ENCODE data around the gene CCDC30. TPM values are rescaled to one million over a fixed set of nuclear protein-coding genes. Genes with fewer than 3 reads are reported as not detected.

CCDC30 gene
- total and polyA plus RNA-seq, 10 of the 15 experiments (the other 5 are each of a cell fraction or from before 2014, with no cell fraction given), result 0.46 to 1.8 (median 1.0) TPM

DNA sequence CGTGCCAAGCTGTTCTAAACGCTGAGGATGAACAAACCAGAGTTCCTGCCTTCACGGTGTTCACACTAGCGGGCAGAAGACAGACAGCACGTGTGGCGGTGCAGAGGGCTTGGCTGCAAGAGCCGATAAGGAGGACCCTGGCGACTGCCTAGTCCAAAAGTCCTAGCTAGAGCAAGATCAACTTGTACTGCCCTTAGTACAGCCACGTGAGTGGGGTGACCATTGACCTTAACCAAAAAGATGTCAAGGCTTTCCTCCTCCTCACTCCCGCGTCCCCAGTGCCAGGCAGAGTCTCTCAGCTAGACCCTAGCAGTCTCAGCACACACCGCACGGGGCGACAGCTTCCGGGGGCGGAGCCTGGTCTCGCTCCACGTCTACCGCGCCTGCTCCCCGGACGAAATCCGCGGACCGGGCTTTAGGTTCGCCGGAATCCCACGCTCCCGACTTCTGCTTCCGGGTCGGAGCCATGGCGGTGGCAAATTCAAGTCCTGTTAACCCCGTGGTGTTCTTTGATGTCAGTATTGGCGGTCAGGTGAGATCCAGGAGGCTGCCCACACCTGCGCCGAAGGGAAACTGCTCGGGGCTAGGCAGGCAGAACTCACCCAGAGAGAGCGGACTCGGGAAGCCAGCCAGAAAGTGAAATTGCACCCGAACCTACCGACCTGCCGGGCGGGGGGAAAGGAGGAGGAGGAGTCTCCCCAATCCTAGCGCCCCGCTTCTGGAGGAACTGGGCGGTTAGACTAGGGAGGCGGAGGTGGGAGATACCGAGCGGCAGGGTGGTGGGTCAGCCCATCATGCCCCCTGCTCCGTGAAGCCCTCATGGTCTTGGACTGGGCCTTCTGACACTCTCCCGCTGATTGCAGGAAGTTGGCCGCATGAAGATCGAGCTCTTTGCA is 195.1 kb downstream of the CCDC30 start, which contains the start of gene PPIH (continued):
- TF ChIP-seq BCLAF1 (IDR thresholded peaks at IDR 0.05) (no peak), ZNF217 (IDR thresholded peaks at IDR 0.05) (no peak), NR2C2 (IDR thresholded peaks at IDR 0.05; ENCODE audit: borderline replicate concordance, control insufficient read depth, insufficient read length, low read depth) (peak; percentile 84), MTA2 (IDR thresholded peaks at IDR 0.05; ENCODE audit: low read depth) (peak; percentile 91), BRCA1 (IDR thresholded peaks at IDR 0.05; ENCODE audit: low read depth, low read length) (no peak), LARP7 (IDR thresholded peaks at IDR 0.05) (peak; percentile 54), YY1 (IDR thresholded peaks at IDR 0.05; ENCODE audit: low read depth, low read length) (peak; percentile 93), SMC3 (IDR thresholded peaks at IDR 0.05; ENCODE audit: borderline replicate concordance, low read length) (no peak), ZNF384 (IDR thresholded peaks at IDR 0.05; ENCODE audit: borderline replicate concordance, low read depth, low read length) (no peak), TCF3 (IDR thresholded peaks at IDR 0.05; ENCODE audit: borderline replicate concordance, insufficient read depth, low read depth, low read length) (0 out of 2 replicates have a peak, but pooled peaks have one; percentile 49), SKIL (IDR thresholded peaks at IDR 0.05; ENCODE audit: low read depth, poor library complexity, severe bottlenecking) (peak; percentile 51), POLR2A (IDR thresholded peaks at IDR 0.05; ENCODE audit: low read depth, low read length) (peak; percentile 91), HDAC6 (IDR thresholded peaks at IDR 0.05; ENCODE audit: unreplicated experiment) (no peak), TARDBP (IDR thresholded peaks at IDR 0.05; ENCODE audit: borderline replicate concordance) (no peak), ZNF622 (IDR thresholded peaks at IDR 0.05) (no peak), GABPA (IDR thresholded peaks at IDR 0.05; ENCODE audit: low read depth) (peak; percentile 97), ZSCAN29 (IDR thresholded peaks at IDR 0.05) (no peak), EP300 (IDR thresholded peaks at IDR 0.05; ENCODE audit: borderline replicate concordance in 1 of 2, control insufficient read depth in 1 of 2, low read depth in 2 of 2, low read length in 2 of 2) (0 out of 4 replicates have a peak, but pooled peaks of 1 of the 2 experiments have one; percentile 20)
- TF ChIP-seq, protein P1, sequence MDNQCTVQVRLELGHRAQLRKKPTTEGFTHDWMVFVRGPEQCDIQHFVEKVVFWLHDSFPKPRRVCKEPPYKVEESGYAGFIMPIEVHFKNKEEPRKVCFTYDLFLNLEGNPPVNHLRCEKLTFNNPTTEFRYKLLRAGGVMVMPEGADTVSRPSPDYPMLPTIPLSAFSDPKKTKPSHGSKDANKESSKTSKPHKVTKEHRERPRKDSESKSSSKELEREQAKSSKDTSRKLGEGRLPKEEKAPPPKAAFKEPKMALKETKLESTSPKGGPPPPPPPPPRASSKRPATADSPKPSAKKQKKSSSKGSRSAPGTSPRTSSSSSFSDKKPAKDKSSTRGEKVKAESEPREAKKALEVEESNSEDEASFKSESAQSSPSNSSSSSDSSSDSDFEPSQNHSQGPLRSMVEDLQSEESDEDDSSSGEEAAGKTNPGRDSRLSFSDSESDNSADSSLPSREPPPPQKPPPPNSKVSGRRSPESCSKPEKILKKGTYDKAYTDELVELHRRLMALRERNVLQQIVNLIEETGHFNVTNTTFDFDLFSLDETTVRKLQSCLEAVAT (IDR thresholded peaks at IDR 0.05), result peak; percentile 81
- TF ChIP-seq, protein P2, sequence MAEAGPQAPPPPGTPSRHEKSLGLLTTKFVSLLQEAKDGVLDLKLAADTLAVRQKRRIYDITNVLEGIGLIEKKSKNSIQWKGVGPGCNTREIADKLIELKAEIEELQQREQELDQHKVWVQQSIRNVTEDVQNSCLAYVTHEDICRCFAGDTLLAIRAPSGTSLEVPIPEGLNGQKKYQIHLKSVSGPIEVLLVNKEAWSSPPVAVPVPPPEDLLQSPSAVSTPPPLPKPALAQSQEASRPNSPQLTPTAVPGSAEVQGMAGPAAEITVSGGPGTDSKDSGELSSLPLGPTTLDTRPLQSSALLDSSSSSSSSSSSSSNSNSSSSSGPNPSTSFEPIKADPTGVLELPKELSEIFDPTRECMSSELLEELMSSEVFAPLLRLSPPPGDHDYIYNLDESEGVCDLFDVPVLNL (IDR thresholded peaks at IDR 0.05; ENCODE audit: low read depth, low read length), result peak; percentile 94
- TF ChIP-seq, protein P3, sequence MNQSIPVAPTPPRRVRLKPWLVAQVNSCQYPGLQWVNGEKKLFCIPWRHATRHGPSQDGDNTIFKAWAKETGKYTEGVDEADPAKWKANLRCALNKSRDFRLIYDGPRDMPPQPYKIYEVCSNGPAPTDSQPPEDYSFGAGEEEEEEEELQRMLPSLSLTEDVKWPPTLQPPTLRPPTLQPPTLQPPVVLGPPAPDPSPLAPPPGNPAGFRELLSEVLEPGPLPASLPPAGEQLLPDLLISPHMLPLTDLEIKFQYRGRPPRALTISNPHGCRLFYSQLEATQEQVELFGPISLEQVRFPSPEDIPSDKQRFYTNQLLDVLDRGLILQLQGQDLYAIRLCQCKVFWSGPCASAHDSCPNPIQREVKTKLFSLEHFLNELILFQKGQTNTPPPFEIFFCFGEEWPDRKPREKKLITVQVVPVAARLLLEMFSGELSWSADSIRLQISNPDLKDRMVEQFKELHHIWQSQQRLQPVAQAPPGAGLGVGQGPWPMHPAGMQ (IDR thresholded peaks at IDR 0.05; ENCODE audit: borderline replicate concordance), result no peak

All from GM12878 (cell line).